T-cell (primary cell): ENCODE data around the gene NLRP4. TPM values are rescaled to one million over a fixed set of nuclear protein-coding genes. Genes with fewer than 3 reads are reported as not detected.

Source experiments
- ATAC-seq, 4 experiments: fragments of 200-7000 bp in 3 of 4; fragments of 150-1000 bp in 1 of 4; cut with Tn5 transposase; replicated peaks in 1 of 4; 1 replicate in 3 of 4; 2 replicates in 1 of 4; pipeline ENCODE4 v1.10.0; 2021; ENCODE audit warnings: moderate library complexity in 3 of 4, mild to moderate bottlenecking in 2 of 4, moderate number of reproducible peaks in 1 of 4
- CTCF ChIA-PET, 2 donors: fragments of 300-600 bp; sonication (Branson Sonifier 250); formaldehyde crosslinking; loops; one replicate each; lab custom pipeline; 2022; ENCODE audit warnings: antibody characterized with exemption in 2 of 2; lab: Charles Lee
- POLR2A ChIA-PET, 2 donors: fragments of 300-600 bp; sonication (Branson Sonifier 250); formaldehyde crosslinking; loops; one replicate each; lab custom pipeline; 2022; ENCODE audit warnings: antibody characterized with exemption in 2 of 2; lab: Charles Lee
- DNase-seq, 35 experiments: peaks; one replicate each; pipeline versions ENCODE4 v3.0.0 to v3.0.0-alpha.2; 2013 to 2023
- H3K27ac ChIP-seq: one replicate; pipeline ENCODE4 v1.5.1; 2013; ENCODE audit warnings: low read length
- H3K27me3 ChIP-seq, 2 experiments: replicated peaks in 1 of 2; 1 replicate in 1 of 2; 2 replicates in 1 of 2; pipeline versions ENCODE4 v1.6.1 to v1.7.0; 2013; ENCODE audit warnings: low read length in 1 of 2, mixed read lengths in 1 of 2; ENCODE audit not compliant: control insufficient read depth in 2 of 2, insufficient read depth in 2 of 2; ENCODE audit errors: extremely low read depth in 1 of 2
- H3K36me3 ChIP-seq, 2 donors: 1 replicate in 1 of 2; 2 replicates in 1 of 2; pipeline versions ENCODE4 v1.6.1 to v1.7.0; 2013; ENCODE audit warnings: low read length in 1 of 2; ENCODE audit not compliant: control insufficient read depth in 2 of 2, insufficient read depth in 1 of 2; ENCODE audit errors: extremely low read depth in 1 of 2
- H3K4me1 ChIP-seq, 2 experiments: 1 replicate in 1 of 2; 2 replicates in 1 of 2; pipeline versions ENCODE4 v1.6.1 to v1.7.0; 2013; ENCODE audit warnings: low read length in 2 of 2, mixed read lengths in 1 of 2; ENCODE audit not compliant: insufficient read depth in 2 of 2, control insufficient read depth in 1 of 2; ENCODE audit errors: extremely low read depth in 1 of 2
- H3K4me3 ChIP-seq, 2 donors: 1 replicate in 1 of 2; 2 replicates in 1 of 2; pipeline versions ENCODE4 v1.5.1 to v1.7.0; 2013; ENCODE audit warnings: mild to moderate bottlenecking in 2 of 2, low read length in 1 of 2, moderate library complexity in 1 of 2; ENCODE audit not compliant: control insufficient read depth in 1 of 2; ENCODE audit errors: extremely low read depth in 1 of 2
- H3K9me3 ChIP-seq: 2 replicates; pipeline ENCODE4 v1.7.0; 2013
- H3K27ac Mint-ChIP-seq, 2 donors: one replicate each; pipeline ENCODE4 v1.8.0; 2020 to 2021; ENCODE audit warnings: mild to moderate bottlenecking in 2 of 2, mixed read lengths in 2 of 2
- H3K27me3 Mint-ChIP-seq, 2 donors: one replicate each; pipeline ENCODE4 v1.8.0; 2021 to 2022; ENCODE audit warnings: mixed read lengths in 2 of 2
- H3K36me3 Mint-ChIP-seq: one replicate; pipeline ENCODE4 v1.8.0; 2021; ENCODE audit warnings: mixed read lengths
- H3K4me1 Mint-ChIP-seq, 3 donors: one replicate each; pipeline ENCODE4 v1.8.0; 2020 to 2022; ENCODE audit warnings: mixed read lengths in 3 of 3, mild to moderate bottlenecking in 1 of 3
- H3K4me3 Mint-ChIP-seq, 3 donors: one replicate each; pipeline ENCODE4 v1.8.0; 2020 to 2022; ENCODE audit warnings: mild to moderate bottlenecking in 3 of 3, mixed read lengths in 3 of 3, moderate library complexity in 3 of 3
- H3K9me3 Mint-ChIP-seq, 3 donors: one replicate each; pipeline ENCODE4 v1.8.0; 2020 to 2022; ENCODE audit warnings: mixed read lengths in 3 of 3
- WGBS: methylation state at CpG from one replicate; pipeline ENCODE4 v1.1.5; 2013; ENCODE audit warnings: missing lambda C conversion rate; ENCODE audit not compliant: insufficient coverage; 5-methylcytosine and 5-hydroxymethylcytosine counted together
- total RNA-seq, 35 experiments: library from RNA in 6 of 35; stranded (reverse) in 6 of 35; fragments of 120-200 nt in 1 of 35; gene quantifications; one replicate each; pipeline versions ENCODE4 v1.2.1 to v1.2.4 and lab custom pipeline; 2013 to 2026

NLRP4 gene
- total RNA-seq, 5 donors from 2014 or later (not counting 1 experiment from before 2014, with no cell fraction given) = not detected

DNA sequence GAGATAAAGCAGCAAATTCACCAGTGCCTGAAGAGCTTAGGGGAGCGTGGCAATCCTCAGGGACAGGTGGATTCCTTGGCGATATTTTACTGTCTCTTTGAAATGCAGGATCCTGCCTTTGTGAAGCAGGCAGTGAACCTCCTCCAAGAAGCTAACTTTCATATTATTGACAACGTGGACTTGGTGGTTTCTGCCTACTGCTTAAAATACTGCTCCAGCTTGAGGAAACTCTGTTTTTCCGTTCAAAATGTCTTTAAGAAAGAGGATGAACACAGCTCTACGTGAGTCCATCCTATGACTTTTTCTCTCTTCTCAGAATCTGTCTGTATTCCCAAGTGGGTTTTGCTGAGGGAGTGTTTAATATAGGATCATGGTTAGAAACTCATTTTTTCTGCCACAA, 22.6 kb downstream of the NLRP4 start:
- Mint-ChIP-seq H3K27ac (no peak overlapping the region), H3K9me3 (peaks cover 0 to 3% (median 2%) of the 10 kb centered on the region in 3 donors), H3K4me1 (no peaks in the 10 kb centered on the region), H3K36me3 (no peaks in the 10 kb centered on the region), H3K27me3 (no peaks in the 10 kb centered on the region), H3K4me3 (no peak overlapping the region)
- ChIA-PET POLR2A (no interaction called here), CTCF (no interaction called here)
- Histone ChIP-seq H3K4me1 (no peaks in the 10 kb centered on the region), H3K27ac (no peak overlapping the region), H3K27me3 (peaks cover 0 to 4% of the 10 kb centered on the region in 2 experiments), H3K4me3 (no peak overlapping the region), H3K36me3 (no peaks in the 10 kb centered on the region), H3K9me3 (no peaks in the 10 kb centered on the region)
- no peak for DNase-seq
- WGBS = 69% methylated on average over 2 of the region's 5 CpGs
- no peak for ATAC-seq

DNA sequence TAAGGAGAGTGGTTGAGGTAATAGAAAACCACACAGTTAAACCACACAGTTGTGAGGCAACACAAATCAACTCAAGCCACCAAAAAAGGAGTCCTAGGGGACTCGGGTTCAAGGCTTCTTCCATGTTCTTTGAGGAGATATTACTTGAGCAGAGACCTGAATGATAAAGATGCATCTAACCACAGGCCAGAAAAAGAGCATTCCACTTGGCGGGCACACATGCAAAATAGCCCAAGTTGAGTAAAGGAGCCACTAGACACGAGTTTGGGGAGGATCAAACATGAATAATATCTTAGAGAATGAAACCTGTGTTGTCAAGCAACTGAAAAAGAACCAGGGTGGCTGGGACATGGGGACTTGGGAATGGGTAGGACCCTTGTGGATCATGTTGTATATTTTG, 30.2 kb downstream of the NLRP4 start:
- Mint-ChIP-seq H3K9me3 (peaks cover 15 to 23% (median 21%) of the 10 kb centered on the region in 3 donors), H3K36me3 (no peaks in the 10 kb centered on the region), H3K27ac (no peak overlapping the region), H3K4me3 (no peak overlapping the region), H3K4me1 (no peaks in the 10 kb centered on the region), H3K27me3 (peaks cover 5 to 7% of the 10 kb centered on the region in 2 donors)
- ChIA-PET CTCF (no interaction called here), POLR2A (no interaction called here)
- no peaks in the 10 kb centered on the region for H3K4me1 ChIP-seq
- no peaks in the 10 kb centered on the region for H3K36me3 ChIP-seq
- no peaks in the 10 kb centered on the region for H3K9me3 ChIP-seq
- DNase-seq = no peak
- H3K4me3 ChIP-seq = no peak overlapping the region
- H3K27ac ChIP-seq = no peak overlapping the region
- peaks cover 0 to 9% of the 10 kb centered on the region in 2 experiments for H3K27me3 ChIP-seq
- no peak for ATAC-seq
- WGBS = 45% methylated on average over 2 of the region's 3 CpGs

DNA sequence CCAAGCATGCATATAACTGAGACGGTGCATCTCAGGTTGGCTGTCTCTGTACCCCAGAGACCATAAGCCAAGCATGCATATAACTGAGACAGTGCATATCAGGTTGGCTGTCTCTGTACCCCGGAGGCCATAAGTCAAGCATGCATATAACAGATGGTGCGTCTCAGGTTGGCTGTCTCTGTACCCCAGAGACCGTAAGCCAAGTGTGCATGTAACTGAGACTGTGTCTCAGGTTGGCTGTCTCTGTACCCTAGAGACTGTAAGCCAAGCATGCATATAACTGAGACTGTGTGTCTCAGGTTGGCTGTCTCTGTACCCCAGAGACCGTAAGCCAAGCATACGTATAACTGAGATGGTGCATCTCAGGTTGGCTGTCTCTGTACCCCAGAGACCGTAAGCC, 30.8 kb downstream of the NLRP4 start:
- Mint-ChIP-seq H3K9me3 (peaks cover 15 to 22% (median 21%) of the 10 kb centered on the region in 3 donors), H3K27me3 (peaks cover 5 to 7% of the 10 kb centered on the region in 2 donors), H3K4me3 (no peak overlapping the region), H3K36me3 (no peaks in the 10 kb centered on the region), H3K27ac (no peak overlapping the region), H3K4me1 (no peaks in the 10 kb centered on the region)
- no peaks in the 10 kb centered on the region for H3K36me3 ChIP-seq
- H3K9me3 ChIP-seq = no peaks in the 10 kb centered on the region
- H3K4me1 ChIP-seq = no peaks in the 10 kb centered on the region
- H3K27me3 ChIP-seq = peaks cover 0 to 9% of the 10 kb centered on the region in 2 experiments
- DNase-seq (no peak), ATAC-seq (no peak)
- no peak overlapping the region for H3K4me3 ChIP-seq
- ChIA-PET POLR2A (no interaction called here), CTCF (no interaction called here)
- WGBS = 92% methylated on average over 7 of the region's 7 CpGs
- no peak overlapping the region for H3K27ac ChIP-seq

DNA sequence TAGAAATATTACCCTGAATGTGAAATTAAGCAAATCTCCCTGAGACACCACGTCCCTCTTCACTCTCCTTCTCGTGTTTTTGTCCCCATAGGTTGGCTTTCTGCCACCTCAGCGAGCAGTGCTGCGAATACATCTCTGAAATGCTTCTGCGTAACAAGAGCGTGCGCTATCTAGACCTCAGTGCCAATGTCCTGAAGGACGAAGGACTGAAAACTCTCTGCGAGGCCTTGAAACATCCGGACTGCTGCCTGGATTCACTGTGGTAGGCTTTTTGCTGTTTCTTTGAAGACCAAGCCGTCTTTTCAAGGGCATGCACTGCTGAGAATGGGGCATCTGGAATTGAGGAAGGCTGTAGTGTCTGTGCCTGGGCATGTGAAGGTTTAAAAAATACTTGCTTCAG, 34.4 kb downstream of the NLRP4 start:
- no peaks in the 10 kb centered on the region for H3K4me1 ChIP-seq
- H3K36me3 Mint-ChIP-seq = no peaks in the 10 kb centered on the region
- 81% methylated on average over 11 of the region's 11 CpGs for WGBS
- ATAC-seq (no peak), DNase-seq (no peak)
- H3K4me1 Mint-ChIP-seq = no peaks in the 10 kb centered on the region
- peaks cover 5 to 7% of the 10 kb centered on the region in 2 donors for H3K27me3 Mint-ChIP-seq
- H3K9me3 ChIP-seq = no peaks in the 10 kb centered on the region
- H3K27ac ChIP-seq = no peak overlapping the region
- ChIA-PET POLR2A (no interaction called here), CTCF (no interaction called here)
- peaks cover 12 to 25% (median 21%) of the 10 kb centered on the region in 3 donors for H3K9me3 Mint-ChIP-seq
- H3K4me3 ChIP-seq = no peak overlapping the region
- no peak overlapping the region for H3K27ac Mint-ChIP-seq
- H3K27me3 ChIP-seq = peaks cover 0 to 8% of the 10 kb centered on the region in 2 experiments
- H3K36me3 ChIP-seq = no peaks in the 10 kb centered on the region
- no peak overlapping the region for H3K4me3 Mint-ChIP-seq

DNA sequence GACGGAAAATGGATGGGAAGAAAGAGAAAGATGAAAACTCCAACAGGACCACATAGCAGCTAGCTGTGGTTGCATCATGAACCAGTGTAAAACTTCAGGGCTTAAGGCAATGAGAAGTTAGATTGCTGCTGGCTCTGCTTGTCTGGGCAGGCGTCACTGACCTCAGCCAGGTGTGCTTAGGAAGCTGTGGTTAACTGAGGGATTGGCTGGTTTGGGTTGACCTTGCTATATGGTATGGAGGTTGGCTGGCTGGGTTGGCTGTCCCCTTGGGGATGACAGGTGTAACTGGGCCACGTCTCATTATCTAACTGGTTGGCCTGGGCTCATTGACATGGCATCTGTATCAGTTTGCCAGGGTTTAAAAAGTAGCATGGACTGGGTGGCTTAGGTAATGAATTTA, 40.9 kb downstream of the NLRP4 start:
- Mint-ChIP-seq H3K36me3 (no peaks in the 10 kb centered on the region), H3K9me3 (peaks cover 25 to 34% (median 32%) of the 10 kb centered on the region in 3 donors), H3K4me1 (no peaks in the 10 kb centered on the region), H3K27me3 (no peaks in the 10 kb centered on the region), H3K4me3 (no peak overlapping the region), H3K27ac (no peak overlapping the region)
- Histone ChIP-seq H3K36me3 (no peaks in the 10 kb centered on the region), H3K27me3 (peaks cover 0 to 3% of the 10 kb centered on the region in 2 experiments), H3K27ac (no peak overlapping the region), H3K4me1 (no peaks in the 10 kb centered on the region), H3K4me3 (no peak overlapping the region), H3K9me3 (no peaks in the 10 kb centered on the region)
- ChIA-PET POLR2A (no interaction called here), CTCF (no interaction called here)
- ATAC-seq (no peak), DNase-seq (no peak)
- 42% methylated on average over 3 of the region's 3 CpGs for WGBS

DNA sequence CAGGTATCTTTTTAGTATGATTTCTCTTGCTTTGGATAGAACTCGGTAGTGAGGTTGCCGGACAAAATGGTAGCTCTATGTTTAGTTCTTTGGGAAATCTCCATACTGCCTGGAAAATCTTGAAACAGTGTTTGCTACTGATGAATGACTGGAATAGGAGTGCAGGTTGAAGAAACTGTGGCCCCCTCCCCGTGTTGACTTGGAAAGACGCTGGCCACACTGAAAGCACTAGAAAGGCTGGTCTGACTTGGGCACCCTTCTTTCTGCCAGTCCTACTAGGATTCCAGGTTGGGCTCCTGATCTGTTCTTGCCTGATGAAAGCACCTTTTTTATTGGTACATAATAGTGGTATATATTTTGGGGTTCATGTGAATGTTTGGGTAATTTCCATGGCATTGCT, 46.3 kb downstream of the NLRP4 start:
- no peaks in the 10 kb centered on the region for H3K36me3 Mint-ChIP-seq
- peaks cover 0 to 7% of the 10 kb centered on the region in 2 experiments for H3K27me3 ChIP-seq
- no peaks in the 10 kb centered on the region for H3K4me1 Mint-ChIP-seq
- POLR2A ChIA-PET = no interaction called here
- peaks cover 5 to 6% of the 10 kb centered on the region in 2 donors for H3K27me3 Mint-ChIP-seq
- no peak for DNase-seq
- H3K4me3 Mint-ChIP-seq = no peak overlapping the region
- CTCF ChIA-PET = no interaction called here
- no peaks in the 10 kb centered on the region for H3K36me3 ChIP-seq
- H3K9me3 ChIP-seq = no peaks in the 10 kb centered on the region
- ATAC-seq = no peak
- H3K4me1 ChIP-seq = no peaks in the 10 kb centered on the region
- H3K4me3 ChIP-seq = no peak overlapping the region
- no peak overlapping the region for H3K27ac Mint-ChIP-seq
- WGBS = 92% methylated on average over 2 of the region's 4 CpGs
- no peak overlapping the region for H3K27ac ChIP-seq
- H3K9me3 Mint-ChIP-seq = peaks cover 14 to 31% (median 23%) of the 10 kb centered on the region in 3 donors

DNA sequence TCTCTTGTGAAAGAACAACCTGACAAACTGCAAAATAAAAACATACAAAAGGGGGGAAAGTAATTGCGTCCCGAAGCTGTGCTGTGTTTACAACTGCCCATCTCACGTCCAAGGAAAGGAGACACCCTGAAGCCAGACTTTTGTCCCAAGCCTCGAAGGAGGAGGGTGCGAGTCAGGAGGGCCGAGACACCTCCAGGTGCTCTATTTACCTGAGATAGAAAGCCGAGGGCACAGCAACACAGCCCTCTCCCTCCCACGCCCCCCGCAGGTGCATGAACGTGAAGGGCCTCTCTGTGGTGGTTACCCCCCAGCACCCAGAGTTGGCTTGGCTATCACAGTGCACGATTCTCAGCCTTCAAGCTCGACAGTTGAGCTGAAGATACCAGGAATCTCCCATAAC, 62.6 kb downstream of the NLRP4 start:
- Histone ChIP-seq H3K4me3 (no peak overlapping the region), H3K36me3 (no peaks in the 10 kb centered on the region), H3K9me3 (no peaks in the 10 kb centered on the region), H3K27me3 (no peaks in the 10 kb centered on the region), H3K4me1 (no peaks in the 10 kb centered on the region), H3K27ac (no peak overlapping the region)
- Mint-ChIP-seq H3K27me3 (peaks cover 0 to 6% of the 10 kb centered on the region in 2 donors), H3K9me3 (peaks cover 8 to 22% (median 12%) of the 10 kb centered on the region in 3 donors), H3K36me3 (no peaks in the 10 kb centered on the region), H3K4me1 (no peaks in the 10 kb centered on the region), H3K27ac (no peak overlapping the region), H3K4me3 (no peak overlapping the region)
- DNase-seq (no peak), ATAC-seq (no peak)
- WGBS = 76% methylated on average over 10 of the region's 12 CpGs
- CTCF ChIA-PET = interaction anchor here in 1 of 2 donors (0.6 kb wide), 1 partner anchor 39 kb away, joined by 3 read pairs; no protein-coding TSS in a partner anchor
- POLR2A ChIA-PET = no interaction called here
